Measurements from ENCODE around the gene BEGAIN.

BEGAIN gene

GRCh38 chr14:100587086-100587762 lies at the start of gene BEGAIN:
Gene BEGAIN (minus strand): TSS chr14:100587417. CDS start chr14:100587290, 127 bp downstream.
- DNase-seq (ENCODE audit: low read depth in 2 of 2), result peak in 1 of 2 donors; percentile 21

- DNase-seq (ENCODE audit: low read depth in 2 of 2), result no peak
These were observed 49.3 kb upstream of the BEGAIN start for GRCh38 chr14:100636559-100636958.

- no peak for DNase-seq (ENCODE audit: low read depth in 2 of 2)
These were observed 46.8 kb upstream of the BEGAIN start for GRCh38 chr14:100634026-100634425.

GRCh38 chr14:100633406-100633805 lies 46.2 kb upstream of the BEGAIN start:
- DNase-seq (ENCODE audit: low read depth in 2 of 2), result no peak

- DNase-seq (ENCODE audit: low read depth in 2 of 2), result no peak
These were observed 42.5 kb upstream of the BEGAIN start for GRCh38 chr14:100629696-100630095.

- DNase-seq (ENCODE audit: low read depth in 2 of 2), result no peak
These were observed 41.9 kb upstream of the BEGAIN start for GRCh38 chr14:100629098-100629497.

- no peak for DNase-seq (ENCODE audit: low read depth in 2 of 2)
These were observed 41.0 kb upstream of the BEGAIN start for GRCh38 chr14:100628225-100628624.

- DNase-seq (ENCODE audit: low read depth in 2 of 2), result no peak
These were observed 39.4 kb upstream of the BEGAIN start for GRCh38 chr14:100626614-100627013.

- no peak for DNase-seq (ENCODE audit: low read depth in 2 of 2)
These were observed 36.7 kb upstream of the BEGAIN start for GRCh38 chr14:100623961-100624360.

GRCh38 chr14:100623557-100623956 lies 36.3 kb upstream of the BEGAIN start:
- DNase-seq (ENCODE audit: low read depth in 2 of 2), result no peak

GRCh38 chr14:100622708-100623485 lies 35.7 kb upstream of the BEGAIN start:
- DNase-seq (ENCODE audit: low read depth in 2 of 2), result no peak

GRCh38 chr14:100622224-100622623 lies 35.0 kb upstream of the BEGAIN start:
- no peak for DNase-seq (ENCODE audit: low read depth in 2 of 2)

GRCh38 chr14:100621806-100622205 lies 34.6 kb upstream of the BEGAIN start:
- DNase-seq (ENCODE audit: low read depth in 2 of 2), result no peak

- no peak for DNase-seq (ENCODE audit: low read depth in 2 of 2)
These were observed 33.3 kb upstream of the BEGAIN start for GRCh38 chr14:100620255-100621100.

GRCh38 chr14:100619396-100620254 lies 32.4 kb upstream of the BEGAIN start:
- DNase-seq (ENCODE audit: low read depth in 2 of 2), result no peak

- no peak for DNase-seq (ENCODE audit: low read depth in 2 of 2)
These were observed 31.6 kb upstream of the BEGAIN start for GRCh38 chr14:100618763-100619320.

GRCh38 chr14:100618318-100618693 lies 31.1 kb upstream of the BEGAIN start:
- DNase-seq (ENCODE audit: low read depth in 2 of 2), result no peak

GRCh38 chr14:100617410-100618317 lies 30.4 kb upstream of the BEGAIN start:
- no peak for DNase-seq (ENCODE audit: low read depth in 2 of 2)

- DNase-seq (ENCODE audit: low read depth in 2 of 2), result no peak
These were observed 29.7 kb upstream of the BEGAIN start for GRCh38 chr14:100616854-100617409.

Measured in stimulated activated CD4-positive, alpha-beta T cell treated with anti-CD3 and anti-CD28 coated beads, Interleukin-1b, Interleukin-23, amount 100 ng/mL, for 1 hour (primary cell).